ENCODE data around the gene GPATCH8.

Gene GPATCH8

DNA sequence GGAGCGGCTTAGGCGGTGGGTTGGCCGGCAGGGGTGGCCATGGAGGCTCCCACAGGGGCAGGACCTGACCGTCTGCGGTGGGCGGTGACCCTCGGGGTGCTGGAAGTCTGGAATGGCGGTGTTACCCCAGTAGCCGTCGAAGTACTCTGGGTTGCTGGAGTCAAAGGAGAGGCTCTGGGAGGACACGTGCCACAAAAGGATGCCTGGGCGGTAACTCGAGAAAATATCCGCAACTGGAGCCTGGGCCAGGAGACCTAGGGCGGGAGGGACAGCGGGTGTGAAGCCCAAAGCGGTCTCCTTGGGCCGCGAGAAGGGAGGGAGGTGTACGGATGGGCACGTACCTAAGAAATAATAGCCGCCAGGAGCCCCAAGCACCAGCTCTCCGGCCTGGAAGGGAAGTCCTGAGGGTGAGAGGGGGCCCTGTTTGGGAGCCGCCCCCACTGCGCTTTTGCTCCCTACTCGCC, 118.4 kb downstream of the GPATCH8 start:
- in situ Hi-C loops (cut with MboI; ENCODE audit: low sequenced_read_pairs, unreplicated experiment): no loop called here
- peak; percentile 43 for DNase-seq (ENCODE audit: low spot score)
- TF ChIP-seq, protein P1, sequence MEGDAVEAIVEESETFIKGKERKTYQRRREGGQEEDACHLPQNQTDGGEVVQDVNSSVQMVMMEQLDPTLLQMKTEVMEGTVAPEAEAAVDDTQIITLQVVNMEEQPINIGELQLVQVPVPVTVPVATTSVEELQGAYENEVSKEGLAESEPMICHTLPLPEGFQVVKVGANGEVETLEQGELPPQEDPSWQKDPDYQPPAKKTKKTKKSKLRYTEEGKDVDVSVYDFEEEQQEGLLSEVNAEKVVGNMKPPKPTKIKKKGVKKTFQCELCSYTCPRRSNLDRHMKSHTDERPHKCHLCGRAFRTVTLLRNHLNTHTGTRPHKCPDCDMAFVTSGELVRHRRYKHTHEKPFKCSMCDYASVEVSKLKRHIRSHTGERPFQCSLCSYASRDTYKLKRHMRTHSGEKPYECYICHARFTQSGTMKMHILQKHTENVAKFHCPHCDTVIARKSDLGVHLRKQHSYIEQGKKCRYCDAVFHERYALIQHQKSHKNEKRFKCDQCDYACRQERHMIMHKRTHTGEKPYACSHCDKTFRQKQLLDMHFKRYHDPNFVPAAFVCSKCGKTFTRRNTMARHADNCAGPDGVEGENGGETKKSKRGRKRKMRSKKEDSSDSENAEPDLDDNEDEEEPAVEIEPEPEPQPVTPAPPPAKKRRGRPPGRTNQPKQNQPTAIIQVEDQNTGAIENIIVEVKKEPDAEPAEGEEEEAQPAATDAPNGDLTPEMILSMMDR (IDR thresholded peaks at IDR 0.05; ENCODE audit: borderline replicate concordance, control extremely low read depth, extremely low read depth, insufficient read depth, missing control alignments): no peak

DNA sequence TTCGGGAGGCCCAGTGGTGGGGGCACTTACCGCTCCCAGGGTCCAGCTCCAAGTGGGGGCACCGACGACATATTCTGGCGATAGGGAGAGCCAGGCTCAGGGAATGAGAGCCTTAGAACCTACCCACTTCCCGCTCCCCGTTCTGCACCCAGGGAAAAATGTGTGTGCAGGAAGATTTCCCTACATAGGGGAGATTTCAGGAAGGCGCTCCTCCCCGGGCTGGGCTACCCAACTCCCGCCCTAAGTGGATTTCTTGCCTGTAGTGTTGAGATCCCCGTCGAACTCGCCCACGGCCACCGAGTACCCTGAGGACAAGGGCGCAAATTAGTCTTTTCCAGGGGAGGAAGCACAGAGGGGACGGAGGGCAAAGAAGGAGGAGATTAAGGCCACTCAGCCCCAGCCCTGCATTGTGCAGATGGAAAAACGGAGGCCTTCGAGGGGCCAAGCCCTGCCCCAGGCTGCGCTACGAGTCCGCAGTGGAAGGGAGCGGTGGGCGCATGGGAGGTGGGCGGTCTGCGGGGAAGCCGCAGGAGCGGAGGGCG, 118.9 kb downstream of the GPATCH8 start:
- in situ Hi-C loops (cut with MboI; ENCODE audit: low sequenced_read_pairs, unreplicated experiment): no loop called here

DNA sequence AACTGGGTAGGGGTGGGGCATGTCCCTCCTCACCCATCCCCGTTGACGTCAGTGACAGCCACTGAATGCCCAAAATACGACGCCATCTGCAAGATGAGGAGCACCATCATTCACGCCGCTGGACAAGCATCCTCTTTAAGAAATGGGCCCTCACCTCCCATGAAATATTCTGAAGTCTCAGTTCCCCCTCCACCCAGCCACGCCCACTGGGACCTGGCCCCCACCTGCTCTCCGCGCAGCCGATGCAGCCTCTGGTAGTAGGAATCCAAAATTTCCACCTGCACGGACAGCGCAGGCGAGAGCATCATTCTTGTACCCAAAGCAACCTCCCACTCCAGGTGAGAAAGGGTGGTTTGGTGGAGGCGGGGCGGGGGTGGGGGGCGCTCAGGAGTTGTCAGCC, 119.3 kb downstream of the GPATCH8 start:
- DNase-seq (ENCODE audit: low spot score): no peak
- in situ Hi-C loops (cut with MboI; ENCODE audit: low sequenced_read_pairs, unreplicated experiment): no loop called here
- TF ChIP-seq, protein P1 (IDR thresholded peaks at IDR 0.05; ENCODE audit: borderline replicate concordance, control extremely low read depth, extremely low read depth, insufficient read depth, missing control alignments): no peak

More for the DNA sequence above, 118.9 kb downstream of the GPATCH8 start:
- TF ChIP-seq, protein P1 (IDR thresholded peaks at IDR 0.05; ENCODE audit: borderline replicate concordance, control extremely low read depth, extremely low read depth, insufficient read depth, missing control alignments): no peak
- DNase-seq (ENCODE audit: low spot score): no peak

DNA sequence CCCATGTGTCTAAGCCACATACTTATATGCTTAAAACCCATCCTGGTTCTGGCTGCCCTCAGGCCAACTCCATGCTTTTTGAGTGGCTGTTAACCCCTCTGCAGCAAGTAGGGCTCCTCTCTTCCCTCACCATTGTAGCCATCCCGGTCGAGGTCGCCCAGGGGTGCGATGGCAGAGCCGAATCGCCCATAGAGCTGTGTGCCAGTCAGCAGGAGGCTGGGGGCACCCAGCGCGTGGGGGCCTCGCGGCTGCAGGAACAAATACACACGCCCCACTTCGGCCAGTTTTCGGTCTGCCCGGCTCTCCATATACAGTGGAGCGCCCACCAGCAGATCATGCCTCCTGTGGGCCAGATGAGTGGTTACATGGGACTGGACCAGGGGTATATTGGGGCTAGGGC, 119.8 kb downstream of the GPATCH8 start:
- TF ChIP-seq, protein P1 (IDR thresholded peaks at IDR 0.05; ENCODE audit: borderline replicate concordance, control extremely low read depth, extremely low read depth, insufficient read depth, missing control alignments): no peak
- no peak for DNase-seq (ENCODE audit: low spot score)
- in situ Hi-C loops (cut with MboI; ENCODE audit: low sequenced_read_pairs, unreplicated experiment): no loop called here

DNA sequence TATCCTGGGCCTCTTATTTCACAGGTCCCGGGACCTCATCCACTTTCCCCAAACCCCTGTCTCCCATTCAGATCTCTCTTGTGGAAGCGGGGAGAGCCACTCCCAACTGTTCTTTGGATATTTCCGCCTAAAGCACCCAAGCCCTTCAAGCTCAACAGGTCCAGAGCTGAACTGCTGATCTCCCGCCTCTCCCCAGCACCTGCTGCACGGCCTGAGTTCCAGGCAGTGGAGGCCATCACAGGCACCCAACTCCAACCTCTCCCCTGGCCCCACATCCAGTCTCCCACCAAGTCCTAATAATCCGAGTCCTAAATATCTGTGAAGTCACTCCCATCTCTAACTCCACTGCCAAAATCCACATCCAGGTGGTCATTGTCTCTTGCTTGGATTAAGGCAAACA, 120.3 kb downstream of the GPATCH8 start:
- TF ChIP-seq, protein P1 (IDR thresholded peaks at IDR 0.05; ENCODE audit: borderline replicate concordance, control extremely low read depth, extremely low read depth, insufficient read depth, missing control alignments): no peak
- no peak for DNase-seq (ENCODE audit: low spot score)
- in situ Hi-C loops (cut with MboI; ENCODE audit: low sequenced_read_pairs, unreplicated experiment): no loop called here

DNA sequence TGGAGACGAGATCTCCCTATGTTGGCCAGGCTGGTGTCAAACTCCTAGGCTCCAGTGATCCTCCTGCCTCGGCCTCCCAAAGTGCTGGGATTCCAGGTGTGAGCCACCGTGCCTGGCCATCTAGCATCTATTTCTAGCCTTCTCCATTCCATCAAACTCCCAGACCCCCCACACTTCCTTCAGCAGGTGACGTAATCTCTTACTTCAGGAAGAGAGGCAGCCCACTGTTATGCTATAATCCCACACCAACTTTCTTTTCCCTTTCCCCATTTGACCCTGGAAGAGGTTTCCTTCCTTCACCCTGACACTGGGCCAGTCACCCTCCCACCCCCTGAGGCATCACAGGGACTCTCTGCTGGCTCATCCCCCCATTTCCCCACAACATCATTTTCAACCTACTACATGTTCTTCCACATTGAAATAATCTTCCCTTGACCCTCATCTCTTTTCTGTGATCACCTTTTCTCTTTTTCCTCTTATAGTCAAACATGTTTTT, 121.3 kb downstream of the GPATCH8 start:
- in situ Hi-C loops (cut with MboI; ENCODE audit: low sequenced_read_pairs, unreplicated experiment): no loop called here
- TF ChIP-seq, protein P1 (IDR thresholded peaks at IDR 0.05; ENCODE audit: borderline replicate concordance, control extremely low read depth, extremely low read depth, insufficient read depth, missing control alignments): no peak
- DNase-seq (ENCODE audit: low spot score): no peak
